Neutrophil (primary cell): ENCODE results near the gene ZDHHC11.
"Not testable (repeated sequence)": the region's sequence is repeated elsewhere in the genome, so short reads cannot be mapped to it uniquely, and the experiment has no call there.

Experiments
- H3K27ac ChIP-seq: fragments of 200-600 bp; sonication (generic); 2 replicates; pipeline ENCODE4 v1.5.1; 2016; ENCODE audit warnings: mild to moderate bottlenecking, moderate library complexity
- H3K27me3 ChIP-seq: fragments of 200-600 bp; sonication (generic); 2 replicates; pipeline ENCODE4 v1.6.0; 2016; ENCODE audit warnings: mild to moderate bottlenecking
- H3K36me3 ChIP-seq: fragments of 200-600 bp; sonication (generic); 2 replicates; pipeline ENCODE4 v1.5.1; 2017
- H3K4me1 ChIP-seq, 2 experiments: fragments of 200-600 bp in 1 of 2; sonication (generic) in 1 of 2; 1 replicate in 1 of 2; 2 replicates in 1 of 2; pipeline versions ENCODE4 v1.5.1 to v1.6.1; 2013 to 2016; ENCODE audit warnings: low read depth in 1 of 2, low read length in 1 of 2, mild to moderate bottlenecking in 1 of 2, moderate library complexity in 1 of 2; ENCODE audit not compliant: control insufficient read depth in 1 of 2, insufficient read depth in 1 of 2
- H3K4me3 ChIP-seq, 2 experiments: fragments of 200-600 bp in 1 of 2; sonication (generic) in 1 of 2; 1 replicate in 1 of 2; 2 replicates in 1 of 2; pipeline ENCODE4 v1.5.1; 2013 to 2016; ENCODE audit warnings: low read depth in 1 of 2, low read length in 1 of 2, mild to moderate bottlenecking in 1 of 2, moderate library complexity in 1 of 2
- H3K9me3 ChIP-seq: fragments of 200-600 bp; sonication (generic); 2 replicates; pipeline ENCODE4 v1.5.1; 2016
- TF ChIP-seq, protein P1 (sequence below): fragments of 200-600 bp; sonication (generic); IDR thresholded peaks from 2 replicates; pipeline ENCODE4 v1.5.1; 2016; ENCODE audit warnings: antibody characterized with exemption

Gene ZDHHC11

DNA sequence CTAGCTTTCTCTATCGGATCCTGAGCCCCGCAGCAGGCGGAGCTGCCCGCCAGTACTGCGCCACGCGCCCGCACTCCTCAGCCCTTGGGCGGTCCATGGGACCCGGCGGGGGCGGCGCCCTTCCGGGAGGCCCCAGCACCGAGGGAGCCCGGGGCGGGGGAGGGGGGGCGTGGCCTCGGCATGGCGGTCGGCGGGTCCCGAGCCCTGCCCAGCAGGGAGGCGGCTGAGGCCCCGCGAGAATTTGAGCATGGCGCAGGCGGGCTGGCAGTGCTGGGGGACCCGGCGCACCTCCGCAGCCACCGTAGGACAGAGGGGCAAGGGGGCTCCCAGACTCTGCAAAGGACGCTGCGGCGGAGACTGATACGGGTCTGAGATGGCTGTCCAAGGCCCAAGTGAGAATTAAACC, 73.0 kb downstream of the ZDHHC11 start:
- Histone ChIP-seq H3K27me3 (peaks cover 7% of the 10 kb centered on the region), H3K4me1 (no peaks in the 10 kb centered on the region), H3K4me3 (no peak overlapping the region), H3K9me3 (no peaks in the 10 kb centered on the region), H3K27ac (no peak overlapping the region), H3K36me3 (no peaks in the 10 kb centered on the region)
- TF ChIP-seq, protein P1, sequence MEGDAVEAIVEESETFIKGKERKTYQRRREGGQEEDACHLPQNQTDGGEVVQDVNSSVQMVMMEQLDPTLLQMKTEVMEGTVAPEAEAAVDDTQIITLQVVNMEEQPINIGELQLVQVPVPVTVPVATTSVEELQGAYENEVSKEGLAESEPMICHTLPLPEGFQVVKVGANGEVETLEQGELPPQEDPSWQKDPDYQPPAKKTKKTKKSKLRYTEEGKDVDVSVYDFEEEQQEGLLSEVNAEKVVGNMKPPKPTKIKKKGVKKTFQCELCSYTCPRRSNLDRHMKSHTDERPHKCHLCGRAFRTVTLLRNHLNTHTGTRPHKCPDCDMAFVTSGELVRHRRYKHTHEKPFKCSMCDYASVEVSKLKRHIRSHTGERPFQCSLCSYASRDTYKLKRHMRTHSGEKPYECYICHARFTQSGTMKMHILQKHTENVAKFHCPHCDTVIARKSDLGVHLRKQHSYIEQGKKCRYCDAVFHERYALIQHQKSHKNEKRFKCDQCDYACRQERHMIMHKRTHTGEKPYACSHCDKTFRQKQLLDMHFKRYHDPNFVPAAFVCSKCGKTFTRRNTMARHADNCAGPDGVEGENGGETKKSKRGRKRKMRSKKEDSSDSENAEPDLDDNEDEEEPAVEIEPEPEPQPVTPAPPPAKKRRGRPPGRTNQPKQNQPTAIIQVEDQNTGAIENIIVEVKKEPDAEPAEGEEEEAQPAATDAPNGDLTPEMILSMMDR, result no peak

DNA sequence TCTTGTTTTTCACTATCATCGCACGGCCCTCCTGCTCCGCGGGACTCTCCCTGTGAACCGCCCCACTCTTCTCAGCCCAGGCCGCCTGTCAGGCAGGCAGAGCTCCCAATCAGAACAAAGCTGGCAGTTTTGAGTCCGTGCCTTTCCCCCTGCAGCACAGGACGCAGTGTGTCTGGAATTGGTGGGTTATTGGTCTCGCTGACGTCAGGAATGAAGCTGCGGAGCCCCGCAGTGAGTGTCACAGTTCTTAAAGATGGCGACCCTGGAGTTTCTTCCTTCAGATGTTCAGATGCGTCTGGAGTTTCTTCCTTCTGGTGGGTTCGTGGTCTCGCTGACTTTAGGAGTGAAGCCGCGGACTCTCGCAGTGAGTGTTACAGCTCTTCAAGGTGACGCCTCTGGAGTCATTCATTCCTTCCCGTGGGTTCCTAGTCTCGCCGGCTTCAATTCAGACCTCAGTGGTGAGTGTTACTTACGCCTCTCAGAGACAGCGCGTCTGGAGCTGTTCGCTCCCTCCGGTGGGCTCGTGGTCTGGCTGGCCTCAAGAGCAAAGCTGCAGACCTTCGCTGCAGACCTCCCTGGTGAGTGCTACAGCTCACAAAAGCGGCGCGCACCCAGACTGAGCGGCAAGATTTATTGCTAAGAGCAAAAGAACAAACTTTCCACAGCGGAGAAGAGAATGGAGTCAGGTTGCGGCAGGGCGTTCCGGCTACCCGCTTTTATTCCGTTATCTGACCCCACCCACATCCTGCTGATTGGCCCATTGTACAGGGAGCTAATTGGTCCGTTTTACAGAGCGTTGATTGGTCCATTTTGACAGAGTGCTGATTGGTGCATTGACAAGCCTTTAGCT, 73.7 kb downstream of the ZDHHC11 start:
- no peak overlapping the region for H3K4me3 ChIP-seq
- no peaks in the 10 kb centered on the region for H3K36me3 ChIP-seq

DNA sequence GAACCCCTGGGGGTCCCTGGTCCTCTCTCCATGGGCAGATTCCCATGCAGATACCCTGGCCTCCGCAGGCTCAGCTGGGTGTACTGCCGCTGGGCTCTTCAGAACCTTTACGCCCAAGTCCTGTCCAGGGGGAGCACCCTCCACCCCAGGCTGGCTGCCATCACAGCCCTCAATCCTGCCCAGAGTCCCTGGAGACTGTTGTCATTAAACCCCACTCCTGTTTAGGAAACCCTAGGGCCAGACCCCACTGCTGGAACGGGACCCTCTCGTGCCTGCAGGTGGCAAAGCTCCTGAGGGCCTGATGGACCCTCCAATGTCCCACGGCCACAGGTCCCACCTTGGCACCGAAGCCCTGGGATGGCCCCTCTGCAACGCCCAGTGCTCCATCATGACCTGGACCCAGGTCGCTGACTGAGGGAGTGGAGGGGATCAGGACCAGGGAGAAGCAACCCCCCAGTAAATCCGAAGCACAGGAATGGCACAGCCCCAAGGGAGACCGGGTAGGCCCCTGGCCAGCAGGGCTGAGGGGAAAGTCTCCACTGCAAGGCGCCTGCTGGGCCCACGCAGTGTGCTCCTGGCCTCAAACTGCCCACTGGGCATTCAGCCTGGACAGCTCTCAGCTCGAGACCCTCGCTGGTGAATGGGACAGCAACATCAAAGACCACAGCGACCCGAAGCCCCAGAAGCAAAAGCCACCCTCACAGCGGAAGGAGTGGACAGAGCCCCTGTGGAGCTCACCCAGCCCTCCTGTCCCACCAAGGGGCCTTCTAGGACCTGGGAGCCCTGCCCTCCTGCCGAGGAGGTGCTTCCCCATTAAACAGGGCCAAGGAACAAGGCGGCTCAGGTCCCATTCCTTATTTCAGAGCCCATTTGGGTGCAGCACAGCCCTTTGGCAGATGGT, 74.6 kb downstream of the ZDHHC11 start:
- Histone ChIP-seq H3K9me3 (no peaks in the 10 kb centered on the region), H3K4me3 (no peak overlapping the region), H3K27me3 (peaks cover 7% of the 10 kb centered on the region), H3K4me1 (no peaks in the 10 kb centered on the region), H3K36me3 (no peaks in the 10 kb centered on the region), H3K27ac (no peak overlapping the region)
- TF ChIP-seq, protein P1, result no peak

More for the DNA sequence above, 73.7 kb downstream of the ZDHHC11 start:
- peaks cover 7% of the 10 kb centered on the region for H3K27me3 ChIP-seq
- TF ChIP-seq, protein P1, result no peak
- no peaks in the 10 kb centered on the region for H3K9me3 ChIP-seq
- H3K27ac ChIP-seq, result no peak overlapping the region
- H3K4me1 ChIP-seq, result no peaks in the 10 kb centered on the region

DNA sequence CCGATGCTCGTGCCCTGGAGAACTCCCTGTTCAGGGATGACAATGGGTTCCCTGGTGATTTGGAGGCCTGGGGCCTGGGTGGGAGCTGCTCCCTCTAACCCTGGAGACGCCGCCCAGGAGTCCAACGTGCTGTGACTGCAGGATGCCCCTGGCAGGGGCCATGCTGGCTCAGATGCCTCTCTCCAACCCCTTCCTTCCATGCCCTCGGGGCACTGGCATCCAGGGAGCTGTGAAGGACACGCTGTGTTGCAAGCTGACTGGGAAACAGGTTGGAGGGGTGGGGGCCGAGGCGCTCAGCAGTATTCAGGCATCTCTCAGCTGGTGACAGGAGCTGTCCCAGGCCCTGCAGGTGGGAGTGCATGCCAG, 75.2 kb downstream of the ZDHHC11 start:
- H3K4me1 ChIP-seq, H3K27me3 ChIP-seq, H3K36me3 ChIP-seq, H3K9me3 ChIP-seq, H3K27ac ChIP-seq, H3K4me3 ChIP-seq: not testable (repeated sequence)

DNA sequence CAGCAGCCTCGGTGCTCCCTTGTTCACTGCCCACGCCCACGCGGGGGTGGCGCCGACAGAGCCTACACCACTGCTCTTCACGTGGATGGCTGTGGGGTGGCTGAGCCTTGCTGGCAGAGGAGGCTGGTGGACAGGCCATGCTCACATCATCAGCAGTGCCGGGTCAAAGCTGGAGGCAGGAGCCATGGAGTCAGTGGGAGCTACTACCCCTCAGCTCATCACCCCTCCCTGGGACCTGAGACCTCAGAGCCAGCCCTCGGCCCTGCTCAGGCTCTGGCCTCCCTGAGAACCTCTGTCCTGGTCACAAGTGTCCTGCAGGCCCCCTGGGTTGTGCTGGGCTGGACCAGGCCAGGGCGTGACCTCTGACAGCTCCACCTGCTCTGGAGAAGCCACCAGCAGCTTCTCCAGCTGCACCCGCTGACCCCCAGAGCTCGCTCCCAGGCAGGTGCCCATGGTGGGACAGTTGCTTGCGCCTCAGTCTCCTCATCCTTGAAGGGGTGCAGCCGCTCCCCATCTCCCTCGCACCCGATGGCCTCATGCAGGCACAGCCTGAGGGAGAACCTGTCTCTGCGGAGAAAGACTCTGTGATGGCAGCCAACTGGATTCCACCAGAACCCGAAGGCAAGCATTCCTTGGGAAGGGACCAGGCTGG, 75.8 kb downstream of the ZDHHC11 start:
- not testable (repeated sequence) for H3K36me3 ChIP-seq, H3K9me3 ChIP-seq, H3K4me3 ChIP-seq, H3K27ac ChIP-seq, H3K27me3 ChIP-seq, H3K4me1 ChIP-seq

DNA sequence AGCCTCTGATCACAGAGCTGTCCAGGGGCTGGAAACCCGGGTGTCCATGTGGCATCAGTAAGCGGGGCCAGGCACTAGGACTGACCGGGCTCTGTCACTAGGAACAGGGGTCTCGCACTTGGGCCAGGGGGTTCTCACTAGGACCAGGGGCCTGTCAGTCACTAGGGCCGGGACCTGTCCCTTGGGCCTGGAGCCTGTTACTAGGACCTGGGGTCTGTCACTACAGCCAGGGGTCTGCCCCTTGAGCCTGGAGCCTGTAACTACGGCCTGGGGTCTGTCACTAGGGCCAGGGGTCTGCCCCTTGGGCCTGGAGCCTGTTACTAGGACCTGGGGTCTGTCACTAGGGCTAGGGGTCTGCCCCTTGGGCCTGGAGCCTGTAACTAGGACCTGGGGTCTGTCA, 76.5 kb downstream of the ZDHHC11 start:
- H3K27me3 ChIP-seq, H3K4me3 ChIP-seq, H3K36me3 ChIP-seq: not testable (repeated sequence)

More for the DNA sequence above, 76.5 kb downstream of the ZDHHC11 start:
- H3K4me1 ChIP-seq, H3K27ac ChIP-seq, H3K9me3 ChIP-seq: not testable (repeated sequence)
